ENCODE results near the gene PATJ.

DNA sequence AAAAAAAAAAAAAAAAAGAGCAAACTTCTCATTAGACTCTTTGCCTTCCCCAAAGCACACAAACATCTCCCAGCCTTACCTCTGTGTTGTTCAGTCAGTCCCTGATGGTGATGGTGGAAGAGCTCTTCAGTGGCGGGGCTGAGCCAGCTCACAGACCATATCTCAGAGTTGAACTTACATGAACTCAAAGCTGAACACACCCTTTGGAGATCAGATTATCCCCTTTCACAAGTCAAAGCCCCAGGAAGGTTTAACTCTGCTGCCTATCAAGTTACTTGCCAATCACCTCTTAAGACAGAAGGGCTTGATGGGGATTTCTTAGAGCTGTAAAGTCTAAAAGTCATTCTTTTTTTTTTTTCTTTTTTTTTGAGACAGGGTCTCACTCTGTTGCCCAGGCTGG is 397.1 kb downstream of the PATJ start:
- TF ChIP-seq, protein P1, sequence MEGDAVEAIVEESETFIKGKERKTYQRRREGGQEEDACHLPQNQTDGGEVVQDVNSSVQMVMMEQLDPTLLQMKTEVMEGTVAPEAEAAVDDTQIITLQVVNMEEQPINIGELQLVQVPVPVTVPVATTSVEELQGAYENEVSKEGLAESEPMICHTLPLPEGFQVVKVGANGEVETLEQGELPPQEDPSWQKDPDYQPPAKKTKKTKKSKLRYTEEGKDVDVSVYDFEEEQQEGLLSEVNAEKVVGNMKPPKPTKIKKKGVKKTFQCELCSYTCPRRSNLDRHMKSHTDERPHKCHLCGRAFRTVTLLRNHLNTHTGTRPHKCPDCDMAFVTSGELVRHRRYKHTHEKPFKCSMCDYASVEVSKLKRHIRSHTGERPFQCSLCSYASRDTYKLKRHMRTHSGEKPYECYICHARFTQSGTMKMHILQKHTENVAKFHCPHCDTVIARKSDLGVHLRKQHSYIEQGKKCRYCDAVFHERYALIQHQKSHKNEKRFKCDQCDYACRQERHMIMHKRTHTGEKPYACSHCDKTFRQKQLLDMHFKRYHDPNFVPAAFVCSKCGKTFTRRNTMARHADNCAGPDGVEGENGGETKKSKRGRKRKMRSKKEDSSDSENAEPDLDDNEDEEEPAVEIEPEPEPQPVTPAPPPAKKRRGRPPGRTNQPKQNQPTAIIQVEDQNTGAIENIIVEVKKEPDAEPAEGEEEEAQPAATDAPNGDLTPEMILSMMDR (conservative IDR thresholded peaks at IDR 0.05; ENCODE audit: low read depth in 2 of 2) = no peak
- TF ChIP-seq POLR2AphosphoS5 (IDR thresholded peaks at IDR 0.05; ENCODE audit: low read depth) = no peak
- no peak for TF ChIP-seq EZH2 (IDR thresholded peaks at IDR 0.05; ENCODE audit: low read depth, unreplicated experiment)
- TF ChIP-seq, protein P2, sequence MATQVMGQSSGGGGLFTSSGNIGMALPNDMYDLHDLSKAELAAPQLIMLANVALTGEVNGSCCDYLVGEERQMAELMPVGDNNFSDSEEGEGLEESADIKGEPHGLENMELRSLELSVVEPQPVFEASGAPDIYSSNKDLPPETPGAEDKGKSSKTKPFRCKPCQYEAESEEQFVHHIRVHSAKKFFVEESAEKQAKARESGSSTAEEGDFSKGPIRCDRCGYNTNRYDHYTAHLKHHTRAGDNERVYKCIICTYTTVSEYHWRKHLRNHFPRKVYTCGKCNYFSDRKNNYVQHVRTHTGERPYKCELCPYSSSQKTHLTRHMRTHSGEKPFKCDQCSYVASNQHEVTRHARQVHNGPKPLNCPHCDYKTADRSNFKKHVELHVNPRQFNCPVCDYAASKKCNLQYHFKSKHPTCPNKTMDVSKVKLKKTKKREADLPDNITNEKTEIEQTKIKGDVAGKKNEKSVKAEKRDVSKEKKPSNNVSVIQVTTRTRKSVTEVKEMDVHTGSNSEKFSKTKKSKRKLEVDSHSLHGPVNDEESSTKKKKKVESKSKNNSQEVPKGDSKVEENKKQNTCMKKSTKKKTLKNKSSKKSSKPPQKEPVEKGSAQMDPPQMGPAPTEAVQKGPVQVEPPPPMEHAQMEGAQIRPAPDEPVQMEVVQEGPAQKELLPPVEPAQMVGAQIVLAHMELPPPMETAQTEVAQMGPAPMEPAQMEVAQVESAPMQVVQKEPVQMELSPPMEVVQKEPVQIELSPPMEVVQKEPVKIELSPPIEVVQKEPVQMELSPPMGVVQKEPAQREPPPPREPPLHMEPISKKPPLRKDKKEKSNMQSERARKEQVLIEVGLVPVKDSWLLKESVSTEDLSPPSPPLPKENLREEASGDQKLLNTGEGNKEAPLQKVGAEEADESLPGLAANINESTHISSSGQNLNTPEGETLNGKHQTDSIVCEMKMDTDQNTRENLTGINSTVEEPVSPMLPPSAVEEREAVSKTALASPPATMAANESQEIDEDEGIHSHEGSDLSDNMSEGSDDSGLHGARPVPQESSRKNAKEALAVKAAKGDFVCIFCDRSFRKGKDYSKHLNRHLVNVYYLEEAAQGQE (IDR thresholded peaks at IDR 0.05; ENCODE audit: unreplicated experiment) = no peak
- no peak for TF ChIP-seq CREB1 (CRISPR knock-in tag; IDR thresholded peaks at IDR 0.05; ENCODE audit: low read depth)
- TF ChIP-seq EZH2phosphoT487 (IDR thresholded peaks at IDR 0.05; ENCODE audit: unreplicated experiment) = no peak
- no peak for TF ChIP-seq ZNF331 (CRISPR knock-in tag; IDR thresholded peaks at IDR 0.05; ENCODE audit: low read depth)
- no peak for TF ChIP-seq STAT1 (IDR thresholded peaks at IDR 0.05; ENCODE audit: unreplicated experiment)
- TF ChIP-seq NANOG (IDR thresholded peaks at IDR 0.05; ENCODE audit: borderline replicate concordance) = no peak
